Esophagus muscularis mucosa (tissue), 4 donors: Measurements from ENCODE around the gene PTPRJ. TPM values are rescaled to one million over a fixed set of nuclear protein-coding genes. Genes with fewer than 3 reads are reported as not detected.
"Not testable (repeated sequence)": the region's sequence is repeated elsewhere in the genome, so short reads cannot be mapped to it uniquely, and the experiment has no call there.

Source experiments
- DNase-seq: peaks from one replicate; pipeline ENCODE4 v3.0.0-alpha.2; 2017; ENCODE audit errors: extremely low spot score
- H3K27ac ChIP-seq, 4 donors: fragments of 200-600 bp; sonication (generic); replicated peaks in 1 of 4; 1 replicate in 3 of 4; 2 replicates in 1 of 4; pipeline ENCODE4 v1.5.1; 2016 to 2019; ENCODE audit warnings: mild to moderate bottlenecking in 1 of 4
- H3K27me3 ChIP-seq, 4 donors: fragments of 200-600 bp; sonication (generic); one replicate each; pipeline versions ENCODE4 v1.5.1 to v1.6.0; 2016 to 2019
- H3K36me3 ChIP-seq, 4 donors: fragments of 200-600 bp; sonication (generic); one replicate each; pipeline ENCODE4 v1.5.1; 2016 to 2019
- H3K4me1 ChIP-seq, 4 donors: fragments of 200-600 bp; sonication (generic); one replicate each; pipeline ENCODE4 v1.5.1; 2016 to 2019
- H3K4me3 ChIP-seq, 4 donors: fragments of 200-600 bp; sonication (generic); 1 replicate in 2 of 4; 2 replicates in 2 of 4; pipeline ENCODE4 v1.5.1; 2016 to 2019; ENCODE audit warnings: mild to moderate bottlenecking in 4 of 4, moderate library complexity in 1 of 4
- H3K9me3 ChIP-seq, 4 donors: fragments of 200-600 bp; sonication (generic); 1 replicate in 3 of 4; 2 replicates in 1 of 4; pipeline ENCODE4 v1.5.1; 2016 to 2019
- EP300 ChIP-seq: sonication (generic); formaldehyde crosslinking; IDR thresholded peaks from one replicate; pipeline ENCODE4 v1.6.1; 2017; ENCODE audit warnings: antibody characterized with exemption
- POLR2A ChIP-seq: fragments of 450-650 bp; IDR thresholded peaks from one replicate; pipeline ENCODE4 v1.6.1; 2017; ENCODE audit warnings: antibody characterized with exemption, moderate library complexity, mild to moderate bottlenecking, low read depth
- POLR2AphosphoS5 ChIP-seq, 2 donors: sonication (generic); formaldehyde crosslinking; IDR thresholded peaks; one replicate each; pipeline ENCODE4 v1.6.1; 2017; ENCODE audit warnings: antibody characterized with exemption in 2 of 2
- WGBS: methylation state at CpG from one replicate; pipeline ENCODE4 v1.1.5; 2018; 5-methylcytosine and 5-hydroxymethylcytosine counted together
- intact Hi-C: fragments of 100-400 bp; cut with DNase I; formaldehyde crosslinking; loops from one replicate; pipeline ENCODE4 v1.15.1; 2023
- total RNA-seq, 4 donors: library from RNA; depleted of rRNA; stranded (reverse); fragments of >200 nt; gene quantifications; one replicate each; pipeline versions ENCODE4 v1.1.0 to v1.2.1, GENCODE V29; 2016
- TF ChIP-seq, protein P1 (sequence below), 3 experiments: fragments of 200-600 bp in 2 of 3; fragments of 450-650 bp in 1 of 3; sonication (generic) in 2 of 3; IDR thresholded peaks; one replicate each; pipeline ENCODE4 v1.5.1; 2017 to 2019; ENCODE audit warnings: antibody characterized with exemption in 3 of 3, mild to moderate bottlenecking in 2 of 3, moderate library complexity in 1 of 3

Gene PTPRJ
- total RNA-seq, 4 donors from 2014 or later, result 8.3 to 14.1 (median 10.5) TPM

DNA sequence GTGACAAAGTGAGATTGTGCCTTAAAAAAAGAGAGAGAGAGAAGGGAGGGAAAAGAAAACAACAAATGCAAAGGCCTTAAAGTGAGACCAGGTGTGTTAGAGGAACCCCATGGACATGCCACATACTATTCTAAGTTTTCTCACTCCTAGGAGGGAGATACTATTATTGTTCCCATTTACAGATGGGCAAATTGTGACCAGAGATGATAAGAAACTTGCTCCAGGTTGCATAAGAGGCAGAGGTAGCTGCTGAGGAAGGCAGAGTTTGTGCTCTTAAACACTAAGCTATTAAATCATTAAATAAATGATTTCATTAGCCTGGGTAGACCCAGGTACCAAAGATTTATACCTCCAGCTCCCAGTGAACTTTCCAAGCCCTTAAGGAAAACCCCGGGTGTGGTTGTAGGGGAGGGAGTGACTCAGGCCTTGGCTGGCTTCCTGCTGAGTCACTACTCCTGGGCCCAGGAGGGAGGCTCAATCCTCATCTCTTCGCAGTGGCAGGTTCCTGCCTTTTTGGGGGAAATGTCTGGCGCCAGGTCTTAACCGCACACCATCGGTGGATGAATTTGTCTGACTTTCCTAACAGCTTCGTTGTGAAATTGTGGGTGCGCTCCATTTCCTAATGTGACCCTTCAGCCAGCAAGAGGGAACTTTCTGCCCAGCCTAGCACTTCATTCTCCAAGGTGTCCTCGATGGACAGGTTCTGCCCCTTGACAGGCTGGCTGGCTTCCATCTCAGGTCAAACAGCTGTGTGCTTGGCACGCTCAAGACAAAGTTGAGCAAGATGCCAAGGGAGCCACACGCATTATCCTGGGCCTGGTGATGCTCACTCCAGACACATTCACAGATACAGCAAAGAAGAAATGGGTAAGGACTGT, 33.4 kb upstream of the PTPRJ start:
- no peak for TF ChIP-seq POLR2A
- no peak for TF ChIP-seq EP300
- TF ChIP-seq, protein P1, sequence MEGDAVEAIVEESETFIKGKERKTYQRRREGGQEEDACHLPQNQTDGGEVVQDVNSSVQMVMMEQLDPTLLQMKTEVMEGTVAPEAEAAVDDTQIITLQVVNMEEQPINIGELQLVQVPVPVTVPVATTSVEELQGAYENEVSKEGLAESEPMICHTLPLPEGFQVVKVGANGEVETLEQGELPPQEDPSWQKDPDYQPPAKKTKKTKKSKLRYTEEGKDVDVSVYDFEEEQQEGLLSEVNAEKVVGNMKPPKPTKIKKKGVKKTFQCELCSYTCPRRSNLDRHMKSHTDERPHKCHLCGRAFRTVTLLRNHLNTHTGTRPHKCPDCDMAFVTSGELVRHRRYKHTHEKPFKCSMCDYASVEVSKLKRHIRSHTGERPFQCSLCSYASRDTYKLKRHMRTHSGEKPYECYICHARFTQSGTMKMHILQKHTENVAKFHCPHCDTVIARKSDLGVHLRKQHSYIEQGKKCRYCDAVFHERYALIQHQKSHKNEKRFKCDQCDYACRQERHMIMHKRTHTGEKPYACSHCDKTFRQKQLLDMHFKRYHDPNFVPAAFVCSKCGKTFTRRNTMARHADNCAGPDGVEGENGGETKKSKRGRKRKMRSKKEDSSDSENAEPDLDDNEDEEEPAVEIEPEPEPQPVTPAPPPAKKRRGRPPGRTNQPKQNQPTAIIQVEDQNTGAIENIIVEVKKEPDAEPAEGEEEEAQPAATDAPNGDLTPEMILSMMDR (IDR thresholded peaks at IDR 0.05), result no peak
- TF ChIP-seq POLR2AphosphoS5 (IDR thresholded peaks at IDR 0.05), result peak; percentile 62 to 63
- intact Hi-C loops, result loop anchor here (5.0 kb wide), 1 partner anchor 35 kb away; the partner anchor contains the start of gene PTPRJ
- peak overlapping the region; percentile 25 to 64 (median 40) for H3K27ac ChIP-seq
- 47% methylated on average over 8 of the region's 10 CpGs for WGBS
- peaks cover 2 to 16% (median 12%) of the 10 kb centered on the region in 4 donors for H3K4me1 ChIP-seq
- H3K4me3 ChIP-seq, result no peak overlapping the region
- DNase-seq, result peak; percentile 92
- H3K27me3 ChIP-seq, result no peaks in the 10 kb centered on the region
- no peaks in the 10 kb centered on the region for H3K36me3 ChIP-seq
- no peaks in the 10 kb centered on the region for H3K9me3 ChIP-seq

DNA sequence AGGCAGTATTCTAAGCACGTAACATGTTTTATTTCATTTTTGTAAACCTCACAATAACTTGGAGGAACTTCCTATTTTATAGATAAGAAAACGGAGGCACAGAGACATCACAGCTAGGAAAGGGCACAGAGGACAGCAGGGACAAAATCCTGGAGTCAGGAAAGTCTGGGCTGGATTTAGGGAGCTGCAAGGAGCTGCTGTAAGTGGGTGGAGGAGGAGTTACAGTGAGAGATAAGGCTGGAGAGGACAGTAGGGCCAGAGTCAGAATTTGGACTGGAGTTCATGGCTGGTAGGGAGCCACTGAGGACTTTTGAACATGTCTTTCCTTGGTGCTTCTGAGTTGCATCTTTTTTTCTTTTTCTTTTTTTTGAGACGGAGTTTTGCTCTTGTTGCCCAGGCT, 32.2 kb upstream of the PTPRJ start:
- no peaks in the 10 kb centered on the region for H3K27me3 ChIP-seq
- intact Hi-C loops, result loop anchor here (5.0 kb wide), 1 partner anchor 34 kb away; the partner anchor contains the start of gene PTPRJ
- TF ChIP-seq, protein P1 (IDR thresholded peaks at IDR 0.05), result no peak
- TF ChIP-seq POLR2AphosphoS5 (IDR thresholded peaks at IDR 0.05), result no peak
- TF ChIP-seq POLR2A, result no peak
- no peak for TF ChIP-seq EP300

DNA sequence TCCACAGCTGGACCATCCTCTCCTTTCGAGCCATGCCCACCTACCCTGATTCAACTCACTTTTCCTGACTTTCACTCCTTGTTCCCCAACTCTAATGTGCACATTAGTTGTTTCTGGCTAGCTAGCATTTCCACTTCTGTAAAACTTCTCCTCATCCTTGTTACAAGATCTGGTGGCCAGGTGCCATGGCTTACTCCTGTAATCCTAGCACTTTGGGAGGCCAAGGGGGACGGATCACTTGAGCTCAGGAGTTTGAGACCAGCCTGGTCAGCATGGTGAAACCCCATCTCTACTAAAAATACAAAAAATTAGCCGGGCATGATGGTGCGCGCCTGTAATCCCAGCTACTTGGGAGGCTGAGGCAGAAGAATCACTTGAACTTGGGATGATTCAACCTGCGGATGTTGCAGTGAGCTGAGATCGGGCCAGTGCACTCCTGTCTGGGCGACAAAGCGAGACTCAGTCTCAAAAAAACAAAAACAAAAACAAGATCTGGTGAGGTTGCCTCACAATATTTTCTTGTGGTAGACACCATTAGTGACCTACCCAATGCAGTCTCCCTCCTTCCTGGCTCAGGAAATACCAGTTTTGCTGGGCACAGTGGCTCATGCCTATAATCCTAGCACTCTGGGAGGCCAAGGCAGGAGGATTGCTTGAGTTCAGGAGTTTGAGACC, 31.2 kb upstream of the PTPRJ start:
- DNase-seq, H3K27me3 ChIP-seq, H3K9me3 ChIP-seq, H3K4me3 ChIP-seq, H3K27ac ChIP-seq, H3K36me3 ChIP-seq: not testable (repeated sequence)
- intact Hi-C loops, result loop anchor here (5.0 kb wide), 1 partner anchor 33 kb away; the partner anchor contains the start of gene PTPRJ
- whole genome bisulfite sequencing, result 87% methylated on average over 9 of the region's 9 CpGs
- peaks cover 2 to 16% (median 12%) of the 10 kb centered on the region in 4 donors for H3K4me1 ChIP-seq

More for the DNA sequence above, 32.2 kb upstream of the PTPRJ start:
- Histone ChIP-seq H3K9me3 (no peaks in the 10 kb centered on the region), H3K27ac (no peak overlapping the region), H3K4me3 (no peak overlapping the region), H3K36me3 (no peaks in the 10 kb centered on the region), H3K4me1 (peaks cover 2 to 16% (median 12%) of the 10 kb centered on the region in 4 donors)
- 83% methylated on average over 3 of the region's 3 CpGs for WGBS
- DNase-seq, result no peak

DNA sequence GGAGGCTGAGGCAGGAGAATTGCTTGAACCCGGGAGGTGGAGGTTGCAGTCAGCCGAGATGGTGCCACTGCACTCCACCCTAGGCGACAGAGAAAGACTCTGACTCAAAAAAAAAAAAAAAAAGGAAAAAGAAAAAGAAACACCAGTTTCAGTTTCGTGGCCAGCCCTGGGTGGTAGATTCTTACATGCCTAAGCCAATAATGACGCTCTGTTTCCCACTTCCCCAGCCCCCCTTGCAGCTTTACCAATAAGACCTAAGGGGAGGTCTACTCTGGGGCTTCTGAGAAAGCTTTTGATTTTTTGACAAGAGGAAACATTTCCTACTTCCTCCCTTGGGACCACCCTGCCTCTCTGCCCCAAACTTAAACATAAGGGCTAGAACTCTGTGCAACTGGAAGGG, 30.0 kb upstream of the PTPRJ start:
- no peaks in the 10 kb centered on the region for H3K9me3 ChIP-seq
- no peak overlapping the region for H3K4me3 ChIP-seq
- H3K4me1 ChIP-seq, result peaks cover 2 to 16% (median 12%) of the 10 kb centered on the region in 4 donors
- 62% methylated on average over 5 of the region's 5 CpGs for WGBS
- intact Hi-C loops, result no loop called here
- H3K36me3 ChIP-seq, result no peaks in the 10 kb centered on the region
- no peak overlapping the region for H3K27ac ChIP-seq
- DNase-seq, result no peak
- H3K27me3 ChIP-seq, result no peaks in the 10 kb centered on the region
- TF ChIP-seq, protein P1 (IDR thresholded peaks at IDR 0.05), result no peak
- TF ChIP-seq EP300 (no peak), POLR2AphosphoS5 (IDR thresholded peaks at IDR 0.05) (no peak), POLR2A (no peak)

DNA sequence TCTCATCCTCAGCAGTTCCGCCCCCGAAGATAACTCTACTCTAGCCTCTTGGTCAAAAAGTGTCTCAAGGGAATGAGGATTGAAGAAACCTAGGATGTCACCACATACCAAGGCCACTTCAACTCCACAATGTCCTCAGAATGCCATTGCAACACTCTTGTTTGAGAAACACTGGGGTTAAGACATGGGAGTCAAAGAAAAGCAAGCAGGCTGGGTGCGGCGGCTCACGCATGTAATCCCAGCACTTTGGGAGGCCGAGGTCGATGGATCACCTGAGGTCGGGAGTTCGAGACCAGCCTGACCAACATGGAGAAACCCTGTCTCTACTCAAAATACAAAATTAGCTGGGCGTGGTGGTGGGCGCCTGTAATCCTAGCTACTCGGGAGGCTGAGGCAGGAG, 28.9 kb upstream of the PTPRJ start:
- H3K27me3 ChIP-seq, H3K36me3 ChIP-seq, DNase-seq, H3K27ac ChIP-seq, H3K4me3 ChIP-seq, intact Hi-C loops, H3K9me3 ChIP-seq: not testable (repeated sequence)
- WGBS, result 93% methylated on average over 12 of the region's 12 CpGs
- peaks cover 2 to 12% (median 11%) of the 10 kb centered on the region in 4 donors for H3K4me1 ChIP-seq
